Heart right ventricle (tissue), 16 donors: ENCODE results near the gene IGFN1. TPM values are rescaled to one million over a fixed set of nuclear protein-coding genes. Genes with fewer than 3 reads are reported as not detected.

Experiments used
- ATAC-seq, 8 donors: fragments of 200-7000 bp; cut with Tn5 transposase; one replicate each; pipeline ENCODE4 v1.9.1; 2020; ENCODE audit warnings: mild to moderate bottlenecking in 8 of 8, moderate library complexity in 8 of 8, moderate number of reproducible peaks in 1 of 8
- DNase-seq, 2 donors: peaks; one replicate each; pipeline ENCODE4 v3.0.0-alpha.2; 2020
- H3K27ac ChIP-seq, 10 donors: fragments of 200-600 bp; sonication (generic) in 2 of 10; one replicate each; pipeline versions ENCODE4 v1.5.0 to v1.8.0; 2020 to 2022; ENCODE audit warnings: mild to moderate bottlenecking in 3 of 10
- H3K27me3 ChIP-seq, 7 donors: fragments of 200-600 bp; one replicate each; pipeline ENCODE4 v1.8.0; 2021 to 2022; ENCODE audit warnings: mild to moderate bottlenecking in 2 of 7
- H3K36me3 ChIP-seq, 9 donors: fragments of 200-600 bp; sonication (generic) in 1 of 9; one replicate each; pipeline versions ENCODE4 v1.5.0 to v1.8.0; 2020 to 2022; ENCODE audit warnings: mild to moderate bottlenecking in 2 of 9
- H3K4me1 ChIP-seq, 9 donors: fragments of 200-600 bp; sonication (generic) in 1 of 9; one replicate each; pipeline versions ENCODE4 v1.5.0 to v1.8.0; 2020 to 2022; ENCODE audit warnings: mild to moderate bottlenecking in 4 of 9
- H3K4me3 ChIP-seq, 10 donors: fragments of 200-600 bp; sonication (generic) in 2 of 10; one replicate each; pipeline versions ENCODE4 v1.5.0 to v1.8.0; 2020 to 2022; ENCODE audit warnings: mild to moderate bottlenecking in 7 of 10, moderate library complexity in 2 of 10
- H3K9me3 ChIP-seq, 11 donors: fragments of 200-600 bp in 10 of 11; sonication (generic) in 2 of 11; one replicate each; pipeline versions ENCODE4 v1.5.0 to v1.8.0; 2013 to 2022; ENCODE audit warnings: mild to moderate bottlenecking in 2 of 11, control low read depth in 1 of 11, moderate library complexity in 1 of 11
- CTCF ChIP-seq, 9 donors: fragments of 200-600 bp; sonication (generic) in 2 of 9; IDR thresholded peaks; one replicate each; pipeline versions ENCODE4 v1.5.0 to v1.8.0; 2021 to 2022; ENCODE audit warnings: antibody characterized with exemption in 9 of 9, mild to moderate bottlenecking in 5 of 9, moderate library complexity in 1 of 9
- WGBS, 2 donors: extraction: QIAGEN DNeasy Blood & Tissue Kit; methylation state at CpG; one replicate each; pipeline ENCODE4 v1.1.7; 2013; ENCODE audit warnings: inconsistent platforms in 1 of 2; 5-methylcytosine and 5-hydroxymethylcytosine counted together
- intact Hi-C, 10 donors: fragments of 100-400 bp; cut with DNase I; formaldehyde crosslinking; loops; one replicate each; pipeline versions ENCODE4 v1.11.1 to v1.14.2; 2022
- polyA plus RNA-seq, 2 donors: library from polyadenylated mRNA; stranded (reverse); fragments of 200-250 nt; gene quantifications; one replicate each; pipeline ENCODE4 v1.2.3, GENCODE V29; 2013
- total RNA-seq, 10 donors: library from RNA; stranded (reverse); fragmentation: NEBNext Ultra II Directional in 3 of 10; extraction: Animal tissue kit (Norgen Biotek cat#: 25700) in 3 of 10; gene quantifications; one replicate each; pipeline versions ENCODE4 v1.2.1 to v1.2.4, GENCODE V29; 2021 to 2023
- donor health status: Arrhythmogenic right ventricular cardiomyopathy.
- donor health status: ischemic (EF 13 %, LVEDD 7.1; RV severe dilation, severe dysfunction).
- donor health status: healthy with polysubstance abuse.
- donor health status: DM: no; HTN: yes; CAD: no.
- donor health status: DM: no; HTN: no; CAD: no.
- donor health status: ischemic (EF 25% LVEDD 6.9; RV normal size, moderate dysfunction).
- donor health status: ischemic (EF 25% LVEDD 5.7; RV mildly dilated, moderate dysfunction).
- donor health status: healthy.
- donor health status: DM: yes; HTN: yes; CAD: no.
- donor health status: Ischemic cardiomyopathy.
- donor health status: ischemic (EF 35%, LVEDD 5.7; RV mildly dilated, moderate dysfunction).
- donor health status: nonischemic (EF 11% LVEDD 7.7; RV severe dilation, severe dysfunction).
- donor health status: DM: yes; HTN: yes; CAD: no.
- donor health status: PGD.
- donor health status: ischemic (EF 29% LVEDD 5.4; RV normal size, mild dysfunction).
- donor health status: nonischemic (EF 23%, LVEDD 6.1; RV moderate dilation, normal function).

The IGFN1 gene
- total and polyA plus RNA-seq, 12 donors = 0.01 to 0.07 (median 0.02) TPM; not detected in 7

DNA sequence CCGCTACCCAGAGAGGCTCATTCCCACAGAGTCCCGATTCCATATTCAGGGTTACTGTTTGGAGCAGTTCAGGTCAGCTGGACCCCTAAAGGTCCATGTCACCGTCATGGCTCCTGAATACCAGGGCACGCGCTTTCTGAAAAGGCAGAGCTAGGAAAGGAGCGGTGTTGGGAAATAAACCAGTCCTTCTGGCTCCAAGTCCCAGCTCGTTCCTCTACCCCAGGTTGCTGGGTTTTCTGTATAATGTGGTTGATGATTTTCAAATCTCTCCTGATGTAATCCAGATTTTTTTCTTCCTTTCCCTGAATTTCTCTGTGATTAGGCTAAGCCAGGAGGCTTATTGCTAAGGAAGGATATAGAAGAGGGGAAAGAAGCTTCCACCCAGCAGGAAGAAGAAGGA is 78.7 kb downstream of the IGFN1 start:
- ATAC-seq (no peak), DNase-seq (no peak)
- Histone ChIP-seq H3K4me1 (peaks cover 0 to 5% (median 0%) of the 10 kb centered on the region in 9 donors), H3K9me3 (no peaks in the 10 kb centered on the region), H3K4me3 (no peak overlapping the region), H3K27me3 (peaks cover 0 to 9% (median 0%) of the 10 kb centered on the region in 7 donors), H3K27ac (no peak overlapping the region), H3K36me3 (no peaks in the 10 kb centered on the region)
- intact Hi-C loops = no loop called here
- 92 to 94% methylated on average over 7 of the region's 7 CpGs for WGBS, 2 donors
- TF ChIP-seq CTCF (IDR thresholded peaks at IDR 0.05) = no peak

- no peak for TF ChIP-seq CTCF (IDR thresholded peaks at IDR 0.05)
- Histone ChIP-seq H3K36me3 (no peaks in the 10 kb centered on the region), H3K9me3 (no peaks in the 10 kb centered on the region), H3K27ac (no peak overlapping the region), H3K4me3 (no peak overlapping the region), H3K4me1 (peaks cover 0 to 5% (median 0%) of the 10 kb centered on the region in 9 donors), H3K27me3 (peaks cover 0 to 9% (median 0%) of the 10 kb centered on the region in 7 donors)
- ATAC-seq (no peak), DNase-seq (no peak)
- intact Hi-C loops = no loop called here
- 91% methylated on average over 6 of the region's 6 CpGs for WGBS, 2 donors
These were observed 79.3 kb downstream of the IGFN1 start for GRCh38 chr1:201269900-201270410.

GRCh38 chr1:201270616-201271390 is 80.2 kb downstream of the IGFN1 start:
- H3K27me3 ChIP-seq = peaks cover 0 to 9% (median 0%) of the 10 kb centered on the region in 7 donors
- no peaks in the 10 kb centered on the region for H3K9me3 ChIP-seq
- no peak for ATAC-seq
- intact Hi-C loops = no loop called here
- no peak overlapping the region for H3K4me3 ChIP-seq
- no peaks in the 10 kb centered on the region for H3K36me3 ChIP-seq
- H3K27ac ChIP-seq = no peak overlapping the region
- no peak for DNase-seq
- H3K4me1 ChIP-seq = peaks cover 0 to 5% (median 3%) of the 10 kb centered on the region in 9 donors
- 79 to 82% methylated on average over 6 of the region's 6 CpGs for WGBS, 2 donors
- no peak for TF ChIP-seq CTCF (IDR thresholded peaks at IDR 0.05)

DNA sequence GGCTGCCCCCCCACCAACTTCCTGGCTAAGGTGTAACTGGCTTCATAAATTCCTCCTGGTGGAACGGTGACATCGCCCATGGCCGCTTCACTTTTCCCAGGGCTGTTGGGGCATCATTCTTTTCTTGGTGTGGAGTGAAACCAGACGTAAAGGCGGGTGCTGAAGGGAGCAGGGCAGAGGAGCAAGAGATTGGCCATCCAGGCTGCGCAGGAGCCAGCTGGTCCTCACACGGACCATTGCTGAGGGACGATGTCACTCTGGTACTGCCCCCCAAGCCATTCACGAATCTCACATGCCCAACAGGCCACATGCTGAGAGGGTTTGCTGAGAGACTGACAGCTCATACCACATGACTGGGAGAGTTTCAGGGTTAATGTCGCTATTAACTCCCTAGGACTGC is 82.2 kb downstream of the IGFN1 start:
- no peak for TF ChIP-seq CTCF (IDR thresholded peaks at IDR 0.05)
- H3K4me1 ChIP-seq = peaks cover 0 to 8% (median 0%) of the 10 kb centered on the region in 9 donors
- intact Hi-C loops = no loop called here
- no peak overlapping the region for H3K4me3 ChIP-seq
- no peaks in the 10 kb centered on the region for H3K9me3 ChIP-seq
- DNase-seq (no peak), ATAC-seq (no peak)
- WGBS, 2 donors = 83 to 87% methylated on average over 10 of the region's 10 CpGs
- H3K27me3 ChIP-seq = peaks cover 0 to 9% (median 0%) of the 10 kb centered on the region in 7 donors
- H3K27ac ChIP-seq = no peak overlapping the region
- no peaks in the 10 kb centered on the region for H3K36me3 ChIP-seq
